Sigmoid colon (tissue), 7 donors: ENCODE data around the gene FMOD. TPM values are rescaled to one million over a fixed set of nuclear protein-coding genes. Genes with fewer than 3 reads are reported as not detected.
A peak's percentile ranks its signal among the peaks of the same experiment; 100 is the strongest.

Experiments
- DNase-seq: peaks from one replicate; pipeline ENCODE4 v3.0.0-alpha.2; 2019
- H3K27ac ChIP-seq, 4 donors: fragments of 200-600 bp; sonication (generic); one replicate each; pipeline ENCODE4 v1.5.1; 2016 to 2019; ENCODE audit warnings: mild to moderate bottlenecking in 1 of 4
- H3K27me3 ChIP-seq, 3 donors: fragments of 200-600 bp; sonication (generic); one replicate each; pipeline ENCODE4 v1.5.1; 2019; ENCODE audit warnings: mild to moderate bottlenecking in 1 of 3
- H3K36me3 ChIP-seq, 4 donors: fragments of 200-600 bp; sonication (generic); one replicate each; pipeline ENCODE4 v1.5.1; 2016 to 2019
- H3K4me1 ChIP-seq, 4 donors: fragments of 200-600 bp; sonication (generic); one replicate each; pipeline ENCODE4 v1.5.1; 2017 to 2019
- H3K4me3 ChIP-seq, 4 donors: fragments of 200-600 bp; sonication (generic); one replicate each; pipeline ENCODE4 v1.5.1; 2017 to 2019; ENCODE audit warnings: mild to moderate bottlenecking in 2 of 4, moderate library complexity in 1 of 4
- H3K9me3 ChIP-seq, 4 donors: fragments of 200-600 bp in 3 of 4; sonication (generic) in 3 of 4; one replicate each; pipeline versions ENCODE4 v1.5.1 to v1.6.1; 2013 to 2019
- EP300 ChIP-seq, 4 donors: sonication (generic); formaldehyde crosslinking; IDR thresholded peaks; one replicate each; pipeline ENCODE4 v1.6.1; 2017; ENCODE audit warnings: antibody characterized with exemption in 4 of 4
- POLR2A ChIP-seq, 2 donors: fragments of 450-650 bp; IDR thresholded peaks; one replicate each; pipeline ENCODE4 v1.6.1; 2016; ENCODE audit warnings: antibody characterized with exemption in 2 of 2, mild to moderate bottlenecking in 2 of 2, moderate library complexity in 2 of 2
- POLR2AphosphoS5 ChIP-seq, 4 donors: sonication (generic); formaldehyde crosslinking; IDR thresholded peaks; one replicate each; pipeline ENCODE4 v1.6.1; 2017; ENCODE audit warnings: antibody characterized with exemption in 4 of 4
- WGBS, 2 donors: extraction: QIAGEN DNeasy Blood & Tissue Kit; methylation state at CpG; one replicate each; pipeline ENCODE4 v1.1.7; 2013; 5-methylcytosine and 5-hydroxymethylcytosine counted together
- intact Hi-C: fragments of 100-400 bp; cut with DNase I; formaldehyde crosslinking; loops from one replicate; pipeline ENCODE4 v1.15.1; 2023
- polyA plus RNA-seq, 3 donors: library from polyadenylated mRNA; stranded (reverse); fragments of 200-250 nt; gene quantifications; one replicate each; pipeline ENCODE4 v1.2.3, GENCODE V29; 2013
- total RNA-seq, 4 donors: library from RNA; depleted of rRNA; stranded (reverse); fragments of >200 nt; gene quantifications; one replicate each; pipeline ENCODE4 v1.1.0, GENCODE V29; 2016
- TF ChIP-seq, protein P1 (sequence below), 4 experiments: fragments of 450-650 bp in 3 of 4; fragments of 200-600 bp in 1 of 4; IDR thresholded peaks; one replicate each; pipeline ENCODE4 v1.5.1; 2016 to 2019; ENCODE audit warnings: antibody characterized with exemption in 4 of 4, mild to moderate bottlenecking in 3 of 4, moderate library complexity in 2 of 4
- donor health status: healthy with polysubstance abuse.
- donor health status: Bipolar disorder and iron deficiency.
- donor health status: healthy.

The FMOD gene
- total and polyA plus RNA-seq, 7 donors, result 9.5 to 64.5 (median 32.9) TPM

DNA sequence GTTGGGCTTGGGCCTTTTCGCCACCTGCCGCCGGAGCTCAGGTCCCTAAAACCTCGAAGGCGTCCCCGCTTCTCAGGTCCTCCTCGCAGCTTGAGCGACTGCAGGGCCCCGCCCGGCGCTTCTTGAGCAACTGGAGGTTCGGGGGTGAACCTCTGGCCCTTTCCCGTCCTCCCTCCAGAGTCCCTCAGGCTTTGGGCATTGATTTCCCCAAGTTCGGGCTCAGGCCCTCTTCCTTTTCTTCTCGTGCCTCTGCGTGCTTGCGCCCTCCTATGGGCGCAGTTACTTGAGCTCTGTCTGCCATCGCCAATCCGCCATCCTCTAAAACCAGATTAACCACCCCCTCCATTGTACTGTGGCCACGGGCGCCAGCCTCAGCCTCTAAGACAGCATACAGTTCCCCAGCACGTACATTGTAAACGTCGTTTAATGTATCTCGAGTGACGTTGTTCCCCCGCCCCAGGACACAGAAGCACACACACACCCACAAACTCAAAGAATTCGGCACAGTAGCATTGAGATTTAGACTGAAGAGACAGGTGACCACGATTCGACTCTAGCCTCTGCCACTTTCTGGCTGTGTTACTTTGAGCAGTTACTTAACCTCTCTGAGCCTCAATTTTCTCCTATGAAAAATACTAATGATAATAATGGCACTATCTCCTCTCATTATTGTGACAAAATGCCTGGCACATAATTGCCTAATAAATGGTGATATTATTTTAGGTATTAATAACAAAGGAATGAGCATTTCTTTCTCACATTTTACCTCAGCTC is 23.1 kb downstream of the FMOD start:
- H3K27me3 ChIP-seq, result no peaks in the 10 kb centered on the region
- WGBS, 2 donors, result 1 to 4% methylated on average over 31 of the region's 31 CpGs
- peaks cover 0 to 42% (median 36%) of the 10 kb centered on the region in 4 donors for H3K4me1 ChIP-seq
- no peak for DNase-seq
- TF ChIP-seq EP300 (IDR thresholded peaks at IDR 0.05) (no peak), POLR2AphosphoS5 (IDR thresholded peaks at IDR 0.05) (no peak), POLR2A (IDR thresholded peaks at IDR 0.05) (peak in 1 of 2 donors; percentile 18)
- TF ChIP-seq, protein P1, sequence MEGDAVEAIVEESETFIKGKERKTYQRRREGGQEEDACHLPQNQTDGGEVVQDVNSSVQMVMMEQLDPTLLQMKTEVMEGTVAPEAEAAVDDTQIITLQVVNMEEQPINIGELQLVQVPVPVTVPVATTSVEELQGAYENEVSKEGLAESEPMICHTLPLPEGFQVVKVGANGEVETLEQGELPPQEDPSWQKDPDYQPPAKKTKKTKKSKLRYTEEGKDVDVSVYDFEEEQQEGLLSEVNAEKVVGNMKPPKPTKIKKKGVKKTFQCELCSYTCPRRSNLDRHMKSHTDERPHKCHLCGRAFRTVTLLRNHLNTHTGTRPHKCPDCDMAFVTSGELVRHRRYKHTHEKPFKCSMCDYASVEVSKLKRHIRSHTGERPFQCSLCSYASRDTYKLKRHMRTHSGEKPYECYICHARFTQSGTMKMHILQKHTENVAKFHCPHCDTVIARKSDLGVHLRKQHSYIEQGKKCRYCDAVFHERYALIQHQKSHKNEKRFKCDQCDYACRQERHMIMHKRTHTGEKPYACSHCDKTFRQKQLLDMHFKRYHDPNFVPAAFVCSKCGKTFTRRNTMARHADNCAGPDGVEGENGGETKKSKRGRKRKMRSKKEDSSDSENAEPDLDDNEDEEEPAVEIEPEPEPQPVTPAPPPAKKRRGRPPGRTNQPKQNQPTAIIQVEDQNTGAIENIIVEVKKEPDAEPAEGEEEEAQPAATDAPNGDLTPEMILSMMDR (IDR thresholded peaks at IDR 0.05), result peak; percentile 26 to 55 (median 48)
- peak overlapping the region; percentile 29 to 57 (median 54) for H3K4me3 ChIP-seq
- no peaks in the 10 kb centered on the region for H3K9me3 ChIP-seq
- H3K27ac ChIP-seq, result peak overlapping the region; percentile 87 to 95 (median 94)
- H3K36me3 ChIP-seq, result no peaks in the 10 kb centered on the region
- intact Hi-C loops, result loop anchor here (1.0 kb wide), 1 partner anchor 55 kb away; no protein-coding TSS in a partner anchor

- DNase-seq, result peak; percentile 97
- Histone ChIP-seq H3K27me3 (no peaks in the 10 kb centered on the region), H3K4me1 (peaks cover 0 to 49% (median 38%) of the 10 kb centered on the region in 4 donors), H3K9me3 (no peaks in the 10 kb centered on the region), H3K4me3 (peak overlapping the region; percentile 29 to 57 (median 54)), H3K36me3 (no peaks in the 10 kb centered on the region), H3K27ac (peak overlapping the region; percentile 87 to 95 (median 94))
- intact Hi-C loops, result loop anchor here (1.0 kb wide), 1 partner anchor 54 kb away; no protein-coding TSS in a partner anchor
- 2 to 4% methylated on average over 49 of the region's 49 CpGs for WGBS, 2 donors
- TF ChIP-seq POLR2AphosphoS5 (IDR thresholded peaks at IDR 0.05) (peak; percentile 89 to 96 (median 91)), POLR2A (IDR thresholded peaks at IDR 0.05) (peak; percentile 53 to 88)
- TF ChIP-seq, protein P1 (IDR thresholded peaks at IDR 0.05), result no peak
Measured at GRCh38 chr1:203326830-203327683, 23.9 kb downstream of the FMOD start.

DNA sequence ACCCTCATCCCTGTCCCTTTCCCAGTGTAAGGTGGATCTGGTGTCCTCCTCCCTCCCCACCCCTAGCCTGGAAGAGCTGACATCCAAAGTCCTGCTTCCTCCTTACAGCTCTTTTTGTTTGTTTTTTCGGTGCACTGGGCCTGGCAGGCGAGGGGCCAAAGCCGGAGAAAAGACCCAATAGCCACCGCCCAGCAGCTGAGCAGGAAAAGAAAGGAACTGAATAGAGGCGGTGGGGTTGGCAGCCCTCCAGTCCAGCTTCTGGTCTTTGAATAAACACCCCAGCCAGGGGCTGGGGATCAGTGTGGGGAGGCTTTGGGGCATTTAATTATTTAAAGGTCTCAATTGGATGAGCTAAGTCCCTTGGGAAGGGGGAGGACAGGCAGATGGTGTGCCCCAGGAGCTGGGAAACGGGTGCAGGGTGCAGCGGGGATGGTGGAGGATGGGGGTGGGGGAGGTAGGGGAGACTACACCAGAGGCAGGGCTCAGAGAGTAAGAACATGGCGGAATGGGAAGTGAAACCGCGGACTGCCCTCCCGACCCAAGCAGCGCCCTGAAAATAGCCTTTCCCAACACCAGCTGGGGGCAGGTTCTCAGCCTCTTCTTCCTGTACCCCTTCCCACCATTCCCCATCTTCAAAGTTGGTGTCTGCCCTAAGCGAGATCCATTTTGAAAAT is 25.4 kb downstream of the FMOD start:
- 18 to 33% methylated on average over 13 of the region's 13 CpGs for WGBS, 2 donors
- Histone ChIP-seq H3K9me3 (no peaks in the 10 kb centered on the region), H3K27me3 (no peaks in the 10 kb centered on the region), H3K4me1 (peaks cover 0 to 58% (median 44%) of the 10 kb centered on the region in 4 donors), H3K27ac (peak overlapping the region; percentile 49 to 95 (median 90)), H3K4me3 (no peak overlapping the region), H3K36me3 (no peaks in the 10 kb centered on the region)
- TF ChIP-seq, protein P1 (IDR thresholded peaks at IDR 0.05), result no peak
- TF ChIP-seq POLR2AphosphoS5 (IDR thresholded peaks at IDR 0.05) (no peak), EP300 (IDR thresholded peaks at IDR 0.05) (no peak), POLR2A (IDR thresholded peaks at IDR 0.05) (no peak)
- intact Hi-C loops, result no loop called here
- peak; percentile 86 for DNase-seq

DNA sequence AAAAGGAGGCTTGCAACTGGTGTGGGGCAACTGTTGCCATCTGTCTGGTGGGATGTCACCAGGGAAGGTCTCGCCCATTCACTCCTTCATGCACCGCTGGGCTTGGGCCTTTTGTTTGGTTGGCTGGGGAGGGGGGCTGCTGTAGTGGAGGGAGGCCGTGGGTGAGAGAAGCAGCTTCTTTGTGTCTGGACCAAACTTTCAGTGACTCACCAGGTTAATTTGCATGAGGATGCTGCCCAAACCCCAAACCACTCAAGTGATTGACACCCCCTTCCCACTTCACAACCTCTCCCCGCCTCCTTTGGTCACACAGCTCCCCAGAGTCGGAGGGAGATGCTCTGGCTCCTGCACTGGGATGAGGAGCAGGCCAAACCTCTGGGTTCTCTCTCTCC is 25.9 kb downstream of the FMOD start:
- TF ChIP-seq, protein P1 (IDR thresholded peaks at IDR 0.05), result no peak
- no peak for TF ChIP-seq POLR2A (IDR thresholded peaks at IDR 0.05)
- no peak for TF ChIP-seq EP300 (IDR thresholded peaks at IDR 0.05)
- TF ChIP-seq POLR2AphosphoS5 (IDR thresholded peaks at IDR 0.05), result no peak
- Histone ChIP-seq H3K27ac (peak overlapping the region; percentile 49 to 95 (median 90)), H3K36me3 (no peaks in the 10 kb centered on the region), H3K4me1 (peaks cover 0 to 58% (median 44%) of the 10 kb centered on the region in 4 donors), H3K27me3 (no peaks in the 10 kb centered on the region), H3K4me3 (no peak overlapping the region), H3K9me3 (no peaks in the 10 kb centered on the region)
- intact Hi-C loops, result no loop called here
- DNase-seq, result no peak
- WGBS, 2 donors, result 23 to 37% methylated on average over 5 of the region's 5 CpGs
